H1 (cell line): ENCODE results near the gene NELFE. TPM values are rescaled to one million over a fixed set of nuclear protein-coding genes. Genes with fewer than 3 reads are reported as not detected.
A peak's percentile ranks its signal among the peaks of the same experiment; 100 is the strongest.

ENCODE experiments used
- CTCF ChIA-PET: fragments of 300-600 bp; sonication (Branson Sonifier 250); formaldehyde crosslinking; loops from one replicate; lab custom pipeline; 2021; ENCODE audit not compliant: partially characterized antibody; lab: Charles Lee
- POLR2A ChIA-PET: fragments of 300-600 bp; sonication (Branson Sonifier 250); formaldehyde crosslinking; loops from one replicate; lab custom pipeline; 2021; ENCODE audit warnings: inconsistent platforms; ENCODE audit not compliant: partially characterized antibody; lab: Charles Lee
- DNase-seq, 2 experiments: peaks; one replicate each; pipeline versions ENCODE4 v3.0.0 to v3.0.0-alpha.2; 2010 to 2022; ENCODE audit warnings: low spot score in 2 of 2, low read depth in 1 of 2, mixed read lengths in 1 of 2
- FAIRE-seq: peaks from 2 replicates; lab custom pipeline; 2011; peaks lifted over from hg19 to GRCh38; lab: Jason Lieb, UNC
- H2AFZ ChIP-seq: 2 replicates; pipeline ENCODE4 v1.8.1; 2012; ENCODE audit warnings: low read length, inconsistent platforms
- H2AK5ac ChIP-seq: 2 replicates; pipeline ENCODE4 v1.6.1; 2013; ENCODE audit warnings: low read depth, low read length
- H2BK120ac ChIP-seq: replicated peaks from 2 replicates; pipeline ENCODE3; 2013; ENCODE audit warnings: low read depth, low read length, inconsistent platforms
- H2BK12ac ChIP-seq: 2 replicates; pipeline ENCODE4 v1.6.1; 2013; ENCODE audit warnings: low read depth, low read length
- H2BK15ac ChIP-seq: 2 replicates; pipeline ENCODE4 v1.6.1; 2013; ENCODE audit warnings: low read length
- H2BK20ac ChIP-seq: 2 replicates; pipeline ENCODE4 v1.6.1; 2013; ENCODE audit warnings: low read length
- H2BK5ac ChIP-seq: 2 replicates; pipeline ENCODE4 v1.6.1; 2013; ENCODE audit warnings: low read depth, low read length
- H3K14ac ChIP-seq: 2 replicates; pipeline ENCODE4 v1.6.1; 2013; ENCODE audit warnings: inconsistent platforms; ENCODE audit not compliant: insufficient read length
- H3K18ac ChIP-seq: 2 replicates; pipeline ENCODE4 v1.6.1; 2013; ENCODE audit warnings: low read length; ENCODE audit errors: extremely low read depth
- H3K23ac ChIP-seq: 2 replicates; pipeline ENCODE4 v1.6.1; 2013; ENCODE audit warnings: inconsistent platforms; ENCODE audit not compliant: insufficient read length
- H3K23me2 ChIP-seq: 2 replicates; pipeline ENCODE4 v1.6.1; 2013; ENCODE audit warnings: low read depth, low read length
- H3K27ac ChIP-seq: 2 replicates; pipeline ENCODE4 v1.6.1; 2011; ENCODE audit warnings: low read depth, low read length, inconsistent platforms
- H3K27me3 ChIP-seq, 4 experiments: replicated peaks in 1 of 4; 1 replicate in 1 of 4; 2 replicates in 3 of 4; pipeline versions ENCODE4 v1.6.1 to v1.8.1; 2011 to 2013; ENCODE audit warnings: low read length in 3 of 4, mild to moderate bottlenecking in 3 of 4, inconsistent platforms in 2 of 4, mixed read lengths in 2 of 4, moderate library complexity in 1 of 4; ENCODE audit not compliant: control insufficient read depth in 3 of 4, insufficient read depth in 3 of 4; ENCODE audit errors: extremely low read depth in 1 of 4
- H3K36me3 ChIP-seq, 4 experiments: 2 replicates each; pipeline versions ENCODE4 v1.6.1 to v1.8.1; 2011 to 2013; ENCODE audit warnings: mild to moderate bottlenecking in 4 of 4, low read length in 3 of 4, moderate library complexity in 2 of 4, control low read depth in 1 of 4, inconsistent platforms in 1 of 4; ENCODE audit not compliant: insufficient read depth in 4 of 4, control insufficient read depth in 2 of 4
- H3K4ac ChIP-seq: replicated peaks from 2 replicates; pipeline ENCODE3; 2013; ENCODE audit warnings: low read length, low read depth, mixed read lengths, inconsistent platforms; ENCODE audit not compliant: insufficient read length
- H3K4me1 ChIP-seq, 4 experiments: replicated peaks in 1 of 4; 1 replicate in 1 of 4; 2 replicates in 3 of 4; pipeline versions ENCODE4 v1.6.1 to v1.8.1; 2011 to 2013; ENCODE audit warnings: low read length in 3 of 4, inconsistent platforms in 2 of 4, mixed read lengths in 1 of 4; ENCODE audit not compliant: insufficient read depth in 4 of 4, control insufficient read depth in 3 of 4
- H3K4me2 ChIP-seq, 2 experiments: 2 replicates each; pipeline versions ENCODE4 v1.6.1 to v1.8.1; 2011 to 2013; ENCODE audit warnings: low read depth in 2 of 2, low read length in 2 of 2, control low read depth in 1 of 2, inconsistent platforms in 1 of 2, mild to moderate bottlenecking in 1 of 2; ENCODE audit not compliant: insufficient read depth in 1 of 2
- H3K4me3 ChIP-seq, 4 experiments: fragments of 200-600, 300-600 bp in 1 of 4; sonication (generic), shearing (Covaris generic), sonication (Bioruptor Twin) in 1 of 4; 2 replicates each; pipeline versions ENCODE4 v1.5.1 to v1.8.1; 2011 to 2016; ENCODE audit warnings: low read length in 4 of 4, low read depth in 3 of 4, control low read depth in 2 of 4, inconsistent platforms in 2 of 4, mild to moderate bottlenecking in 2 of 4, mixed read lengths in 1 of 4, moderate library complexity in 1 of 4; ENCODE audit not compliant: insufficient read depth in 2 of 4; ENCODE audit errors: extremely low read depth in 1 of 4
- H3K56ac ChIP-seq: replicated peaks from 2 replicates; pipeline ENCODE3; 2013; ENCODE audit warnings: low read depth, mild to moderate bottlenecking, mixed read lengths, low read length, inconsistent platforms; ENCODE audit not compliant: insufficient read length
- H3K79me1 ChIP-seq: 2 replicates; pipeline ENCODE4 v1.6.1; 2013; ENCODE audit warnings: low read depth, low read length, control low read depth
- H3K79me2 ChIP-seq, 2 experiments: 2 replicates each; pipeline versions ENCODE4 v1.6.1 to v1.8.1; 2012 to 2013; ENCODE audit warnings: low read length in 2 of 2, mild to moderate bottlenecking in 2 of 2, inconsistent platforms in 1 of 2; ENCODE audit not compliant: insufficient read depth in 2 of 2, control insufficient read depth in 1 of 2
- H3K9ac ChIP-seq, 4 experiments: replicated peaks in 1 of 4; 1 replicate in 1 of 4; 2 replicates in 3 of 4; pipeline versions ENCODE4 v1.6.1 to v1.8.1; 2011 to 2013; ENCODE audit warnings: low read depth in 3 of 4, low read length in 3 of 4, control low read depth in 2 of 4, mild to moderate bottlenecking in 2 of 4, moderate library complexity in 2 of 4, inconsistent platforms in 1 of 4; ENCODE audit errors: extremely low read depth in 1 of 4
- H3K9me3 ChIP-seq, 2 experiments: 2 replicates each; pipeline versions ENCODE4 v1.6.1 to v1.8.1; 2012 to 2013; ENCODE audit warnings: mild to moderate bottlenecking in 2 of 2, moderate library complexity in 2 of 2, control low read depth in 1 of 2, inconsistent platforms in 1 of 2, low read depth in 1 of 2, low read length in 1 of 2, mixed read lengths in 1 of 2; ENCODE audit not compliant: insufficient read depth in 2 of 2
- H4K20me1 ChIP-seq, 2 experiments: replicated peaks in 1 of 2; 2 replicates each; pipeline versions ENCODE3 to v1.8.1; 2011 to 2013; ENCODE audit warnings: inconsistent platforms in 2 of 2, low read length in 2 of 2, mild to moderate bottlenecking in 1 of 2; ENCODE audit not compliant: insufficient read depth in 2 of 2, control insufficient read depth in 1 of 2
- H4K5ac ChIP-seq: 2 replicates; pipeline ENCODE4 v1.6.1; 2013; ENCODE audit warnings: low read length, low read depth, mixed read lengths, inconsistent platforms; ENCODE audit not compliant: insufficient read length
- H4K8ac ChIP-seq: 2 replicates; pipeline ENCODE4 v1.8.0; 2013; ENCODE audit warnings: mild to moderate bottlenecking, moderate library complexity, low read length, inconsistent platforms; ENCODE audit not compliant: insufficient read depth; ENCODE audit errors: extremely low read depth
- H4K91ac ChIP-seq: replicated peaks from 2 replicates; pipeline ENCODE3; 2013; ENCODE audit warnings: low read length, mixed read lengths, inconsistent platforms; ENCODE audit not compliant: insufficient read length
- EGR1 ChIP-seq: IDR thresholded peaks from 2 replicates; pipeline ENCODE4 v1.6.1; 2011; ENCODE audit warnings: low read depth, low read length, borderline replicate concordance
- EP300 ChIP-seq, 2 experiments: IDR thresholded peaks; 1 replicate in 1 of 2; 2 replicates in 1 of 2; pipeline ENCODE4 v1.6.1; 2011 to 2012; ENCODE audit warnings: low read depth in 2 of 2, low read length in 2 of 2, mild to moderate bottlenecking in 2 of 2, borderline replicate concordance in 1 of 2, inconsistent platforms in 1 of 2, moderate library complexity in 1 of 2
- EZH2 ChIP-seq: fragments of 200-600 bp; sonication (generic); IDR thresholded peaks from 2 replicates; pipeline ENCODE4 v1.7.1; 2012; ENCODE audit warnings: low read depth, mild to moderate bottlenecking, moderate library complexity, low read length, inconsistent platforms; ENCODE audit not compliant: severe bottlenecking
- KDM1A ChIP-seq: fragments of 200-600, 300-600 bp; sonication (generic); IDR thresholded peaks from 2 replicates; pipeline ENCODE4 v1.7.1; 2016; ENCODE audit warnings: mild to moderate bottlenecking, low read length, borderline replicate concordance
- KDM5A ChIP-seq: fragments of 200-600 bp; IDR thresholded peaks from 2 replicates; pipeline ENCODE4 v1.7.1; 2012; ENCODE audit warnings: mild to moderate bottlenecking, low read length, inconsistent platforms, mixed read lengths
- RNF2 ChIP-seq: fragments of 200-900, 300-1000 bp; sonication (generic); IDR thresholded peaks from 2 replicates; pipeline ENCODE4 v1.7.1; 2016; ENCODE audit warnings: borderline replicate concordance, low read depth, mild to moderate bottlenecking, antibody characterized with exemption, low read length; ENCODE audit not compliant: poor library complexity, severe bottlenecking; ENCODE audit errors: missing control alignments
- TAF1 ChIP-seq: IDR thresholded peaks from 2 replicates; pipeline ENCODE4 v1.6.1; 2011; ENCODE audit warnings: mild to moderate bottlenecking, low read depth, low read length
- YY1 ChIP-seq: IDR thresholded peaks from 2 replicates; pipeline ENCODE4 v1.6.1; 2011; ENCODE audit warnings: low read depth, mild to moderate bottlenecking, low read length
- WGBS, 2 experiments: shearing (Covaris generic) in 1 of 2; methylation state at CpG; one replicate each; pipeline versions ENCODE4 v1.1.6 to v1.1.7; 2013 to 2015; ENCODE audit warnings: low lambda C conversion rate in 2 of 2, mixed read lengths in 2 of 2, inconsistent platforms in 1 of 2, low coverage in 1 of 2, missing lambda C conversion rate in 1 of 2; ENCODE audit not compliant: insufficient replicate concordance in 2 of 2, insufficient coverage in 1 of 2, insufficient read length in 1 of 2; ENCODE audit errors: extremely low coverage in 1 of 2, missing lambda C conversion rate in 1 of 2; 5-methylcytosine and 5-hydroxymethylcytosine counted together
- polyA plus RNA-seq, 7 experiments: library from polyadenylated mRNA; depleted of rRNA in 3 of 7; stranded (reverse) in 5 of 7; unstranded in 2 of 7; fragments of >200 nt in 5 of 7; fragments of 200-250 nt in 2 of 7; gene quantifications; 1 replicate in 5 of 7; 2 replicates in 1 of 7; 4 replicates in 1 of 7; pipeline versions ENCODE4 v1.2.1 to v1.2.3, GENCODE V29; 2011 to 2013; ENCODE audit warnings: missing spikeins in 2 of 7, mixed read lengths in 2 of 7
- total RNA-seq: library from RNA; stranded (reverse); fragmentation: NEBNext Ultra II Directional; extraction: Animal tissue kit (Norgen Biotek cat#: 25700); gene quantifications from 2 replicates; pipeline ENCODE4 v1.2.1, GENCODE V29; 2021
- TF ChIP-seq, protein P1 (sequence below): IDR thresholded peaks from 2 replicates; pipeline ENCODE4 v1.6.1; 2012; ENCODE audit warnings: inconsistent platforms

The NELFE gene
- total and polyA plus RNA-seq, 2 of the 8 experiments (the other 6 are each of a cell fraction or from before 2014, with no cell fraction given), result 49.2 to 71.5 TPM

GRCh38 chr6:31978831-31979230 lies 20.1 kb upstream of the NELFE start:
- Histone ChIP-seq H3K56ac (no peak overlapping the region), H3K9me3 (peaks cover 0 to 5% of the 10 kb centered on the region in 2 experiments; a peak in 1 of 4 replicates), H2BK5ac (no peak overlapping the region), H2BK120ac (no peak overlapping the region), H4K91ac (no peak overlapping the region), H3K9ac (no peak overlapping the region), H2AFZ (no peak overlapping the region), H3K36me3 (peaks cover 0 to 3% (median 1%) of the 10 kb centered on the region in 4 experiments; a peak in 3 of 8 replicates), H3K79me1 (no peaks in the 10 kb centered on the region), H3K18ac (no peak overlapping the region), H2BK15ac (no peak overlapping the region), H3K27me3 (no peaks in the 10 kb centered on the region), H3K4me2 (no peak overlapping the region), H3K79me2 (0 out of 4 replicates have a peak, but pooled peaks cover 0 to under 1% of the 10 kb centered on the region in 2 experiments), H2BK20ac (no peak overlapping the region), H3K4me3 (no peak overlapping the region), H3K4ac (no peak overlapping the region)
- FAIRE-seq, result no peak
- DNase-seq, result no peak
- TF ChIP-seq KDM5A (no peak), RNF2 (no peak), EGR1 (no peak), EZH2 (no peak), EP300 (IDR thresholded peaks at IDR 0.05; ENCODE audit: borderline replicate concordance in 1 of 2, low read depth in 2 of 2, low read length in 2 of 2) (no peak), TAF1 (no peak), YY1 (no peak), KDM1A (no peak)
- TF ChIP-seq, protein P1, sequence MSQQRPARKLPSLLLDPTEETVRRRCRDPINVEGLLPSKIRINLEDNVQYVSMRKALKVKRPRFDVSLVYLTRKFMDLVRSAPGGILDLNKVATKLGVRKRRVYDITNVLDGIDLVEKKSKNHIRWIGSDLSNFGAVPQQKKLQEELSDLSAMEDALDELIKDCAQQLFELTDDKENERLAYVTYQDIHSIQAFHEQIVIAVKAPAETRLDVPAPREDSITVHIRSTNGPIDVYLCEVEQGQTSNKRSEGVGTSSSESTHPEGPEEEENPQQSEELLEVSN, result no peak
- TF ChIP-seq, all 59 proteins: peak for 0
- H4K5ac ChIP-seq, result no peak overlapping the region
- ChIA-PET CTCF (interaction anchor here (1.1 to 1.8 kb wide), 2 partner anchors 69 to 140 kb away, joined by 3 to 9 read pairs; no protein-coding TSS in a partner anchor), POLR2A (interaction anchor here (1.0 to 1.2 kb wide), 2 partner anchors 17 to 26 kb away, joined by 3 read pairs; no protein-coding TSS in a partner anchor)
- H3K14ac ChIP-seq, result peak overlapping the region; percentile 77
- H2AK5ac ChIP-seq, result no peak overlapping the region
- no peaks in the 10 kb centered on the region for H3K23me2 ChIP-seq
- H4K8ac ChIP-seq, result no peak overlapping the region
- H3K27ac ChIP-seq, result no peak overlapping the region
- 82% methylated on average over 5 of the region's 5 CpGs; no CpG with 5 or more reads in 1 of the 2 experiments for WGBS, 2 experiments
- H2BK12ac ChIP-seq, result no peak overlapping the region
- H4K20me1 ChIP-seq, result no peaks in the 10 kb centered on the region
- H3K23ac ChIP-seq, result no peak overlapping the region
- H3K4me1 ChIP-seq, result no peaks in the 10 kb centered on the region
